ENCODE data around the gene ACSM3.
"Not testable (repeated sequence)": the region's sequence is repeated elsewhere in the genome, so short reads cannot be mapped to it uniquely, and the experiment has no call there.

Gene ACSM3

GRCh38 chr16:20763461-20764232 lies at the start of gene ACSM3:
Gene ACSM3, plus strand, starts transcription at chr16:20764014. Its CDS starts 6,021 bp downstream, at chr16:20770035.
- no peak for DNase-seq

DNA sequence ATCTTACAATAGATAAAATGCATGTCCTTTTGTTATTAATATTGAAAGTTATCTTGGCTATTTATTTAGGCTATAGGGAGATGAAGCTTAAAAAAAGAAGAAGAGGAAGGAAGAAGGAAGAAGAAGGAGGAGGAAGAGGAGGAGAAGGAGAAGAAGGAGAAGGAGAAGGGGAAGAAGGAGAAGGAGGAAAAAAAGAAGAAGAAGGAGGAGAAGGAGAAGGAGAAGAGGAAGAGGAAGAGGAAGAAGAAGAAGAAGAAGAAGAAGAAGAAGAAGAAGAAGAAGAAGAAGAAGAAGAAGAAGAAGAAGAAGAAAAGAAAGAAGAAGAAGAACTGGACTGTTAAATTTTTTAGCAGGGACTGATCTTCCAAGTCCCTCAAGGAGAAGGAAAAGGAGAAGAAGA lies 46.1 kb upstream of the ACSM3 start:
- not testable (repeated sequence) for DNase-seq

DNA sequence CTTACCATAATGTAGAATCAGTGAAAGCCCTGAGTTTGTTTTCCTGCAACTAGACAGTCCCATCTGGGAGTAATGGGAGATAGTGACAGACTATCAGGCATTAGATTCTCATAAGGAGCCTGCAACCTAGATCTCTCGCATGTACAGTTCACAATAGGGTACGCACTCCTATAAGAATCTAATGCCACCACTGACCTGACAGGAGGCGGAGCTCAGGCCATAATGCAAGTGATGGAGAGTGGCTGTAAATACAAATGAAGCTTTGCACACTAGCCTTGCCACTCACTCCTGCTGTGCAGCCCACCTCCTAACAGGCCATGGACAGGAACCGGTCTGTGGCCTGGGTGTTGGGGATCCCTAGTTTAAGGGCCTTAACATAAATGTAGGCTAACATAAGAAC lies 43.6 kb upstream of the ACSM3 start:
- no peak for DNase-seq

- DNase-seq: no peak
Observed at GRCh38 chr16:20726661-20727060, 37.2 kb upstream of the ACSM3 start.

DNA sequence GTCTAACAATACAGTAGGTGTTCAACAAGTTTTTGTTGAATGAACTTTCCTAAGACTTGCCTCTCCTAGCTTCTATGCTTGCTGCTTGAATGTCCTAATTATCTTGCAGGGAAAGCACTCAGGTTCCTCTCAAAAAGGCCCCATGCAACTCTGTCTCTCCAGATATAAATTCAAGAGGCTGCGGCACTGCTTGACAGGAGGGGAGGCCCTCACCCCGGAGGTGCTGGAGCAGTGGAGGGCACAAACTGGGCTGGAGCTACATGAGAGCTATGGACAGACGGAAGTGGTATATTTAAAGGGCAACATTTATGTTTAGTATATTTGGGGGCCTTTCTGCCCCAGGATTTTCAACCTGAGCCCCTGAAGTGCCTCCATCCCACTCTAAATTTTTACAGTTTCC lies 36.6 kb upstream of the ACSM3 start:
- no peak for DNase-seq

DNA sequence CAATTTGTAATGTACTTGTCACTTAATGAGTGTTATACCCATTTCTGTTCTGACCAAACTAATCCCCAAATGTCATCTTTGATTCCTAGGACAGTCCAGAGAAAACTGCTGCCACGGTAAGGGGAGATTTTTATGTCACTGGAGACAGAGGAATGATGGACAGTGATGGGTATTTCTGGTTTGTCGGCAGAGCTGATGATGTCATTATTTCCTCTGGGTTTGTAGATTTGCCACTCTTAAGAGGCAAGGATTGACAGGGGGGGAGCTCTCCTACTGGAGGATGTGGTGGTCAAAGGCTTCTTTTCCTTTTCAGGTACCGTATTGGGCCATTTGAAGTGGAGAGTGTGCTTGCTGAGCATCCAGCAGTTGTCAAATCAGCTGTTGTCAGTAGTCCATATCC lies 34.7 kb upstream of the ACSM3 start:
- no peak for DNase-seq

DNA sequence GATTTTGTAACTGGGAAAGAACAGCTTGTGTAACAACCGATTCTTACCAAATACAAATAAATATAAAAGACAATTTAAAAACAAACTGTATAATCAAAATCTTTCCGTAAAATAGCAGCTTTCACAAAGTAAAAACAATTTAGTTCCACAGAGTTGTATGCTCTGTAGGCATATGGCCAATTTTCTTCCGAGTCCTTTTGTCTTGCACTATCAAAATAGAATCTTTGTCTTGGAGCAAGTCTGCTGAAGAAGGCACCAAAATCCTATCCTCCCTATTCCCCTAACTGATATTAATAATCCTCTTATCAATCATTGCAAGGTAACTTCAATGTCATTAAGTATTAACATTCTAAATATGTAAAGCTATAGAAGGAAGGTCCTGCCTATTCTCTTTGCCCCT lies 29.8 kb upstream of the ACSM3 start:
- DNase-seq: no peak

DNA sequence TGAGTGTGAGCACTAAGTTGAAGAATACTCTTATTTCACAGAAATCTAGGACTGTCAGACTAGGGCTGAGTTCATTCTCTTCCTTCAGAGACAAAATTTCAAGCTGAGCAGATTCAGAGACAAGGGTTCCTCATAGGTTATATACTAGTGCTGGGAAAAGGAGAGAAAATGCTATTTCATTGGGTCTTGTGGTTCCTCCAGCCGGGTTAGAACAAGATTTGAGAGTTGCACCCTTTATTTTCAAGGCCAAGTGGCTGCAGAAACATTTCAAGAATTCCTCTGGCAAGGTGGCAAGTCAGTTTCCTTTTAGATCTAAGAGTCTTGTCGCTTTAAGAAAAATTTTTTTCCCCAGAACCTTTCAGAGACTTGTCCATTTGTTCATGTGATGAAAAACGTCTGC lies 29.0 kb upstream of the ACSM3 start:
- DNase-seq: no peak

DNA sequence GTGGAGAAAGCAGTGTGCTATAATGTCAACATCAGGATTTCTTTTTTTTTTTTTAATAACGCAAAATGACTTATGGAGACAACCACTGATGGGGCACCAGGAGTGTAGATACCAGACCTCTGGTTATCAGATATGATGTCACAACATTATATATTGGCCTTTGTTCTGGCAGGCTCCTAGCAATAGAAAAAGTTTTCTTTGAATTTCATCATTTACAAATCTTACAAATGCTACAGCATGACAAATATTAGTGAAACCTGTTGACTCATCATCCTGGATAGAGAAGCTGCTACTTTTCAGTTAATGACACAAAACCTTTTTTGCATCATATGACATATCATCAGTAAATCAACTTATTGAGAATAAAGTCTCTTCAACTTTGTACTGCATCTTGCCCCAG lies 28.3 kb upstream of the ACSM3 start:
- DNase-seq: no peak

DNA sequence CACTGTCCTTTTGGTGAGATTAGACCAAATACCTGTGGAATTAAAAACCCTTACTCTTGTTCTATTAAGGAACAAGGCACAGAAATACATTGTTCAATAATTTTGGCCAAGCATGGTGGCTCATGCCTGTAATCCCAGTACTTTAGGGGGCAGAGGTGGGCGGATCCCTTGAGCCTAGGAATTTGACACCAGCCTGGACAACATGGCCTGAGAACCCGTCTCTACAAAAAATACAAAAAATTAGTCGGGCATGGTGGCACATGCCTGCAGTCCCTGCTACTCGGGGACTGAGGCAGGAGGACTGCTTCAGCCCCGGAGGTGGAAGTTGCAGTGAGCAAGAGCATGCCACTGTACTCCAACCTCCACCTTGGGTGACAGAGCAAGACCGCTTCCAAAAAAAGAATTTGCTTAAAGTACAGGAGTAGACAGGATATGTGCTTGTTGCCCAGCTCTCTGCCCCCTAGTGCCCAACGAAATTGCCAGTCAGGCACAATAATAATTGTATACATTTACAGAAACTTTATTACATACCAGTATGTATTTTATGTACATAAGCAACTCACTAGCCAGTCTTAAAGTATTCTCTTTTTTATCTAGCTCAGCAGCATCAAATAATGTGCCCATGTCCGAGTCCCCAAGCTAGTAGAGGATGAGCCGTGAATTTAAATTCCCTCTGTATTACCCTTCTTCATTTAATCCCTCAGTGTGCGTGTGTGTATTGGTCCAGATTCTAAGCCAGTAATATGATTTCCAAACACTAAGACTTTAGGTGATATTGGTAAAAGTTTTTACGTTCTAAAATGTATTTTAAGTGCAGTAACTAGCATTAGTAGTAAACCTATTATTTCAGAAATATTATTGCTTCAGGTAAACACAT lies 23.6 kb upstream of the ACSM3 start:
- no peak for DNase-seq

- peak; percentile 77 for DNase-seq
Observed at GRCh38 chr16:20740901-20741521, 22.8 kb upstream of the ACSM3 start.

- peak; percentile 93 for DNase-seq
Observed at GRCh38 chr16:20741554-20742285, 22.1 kb upstream of the ACSM3 start, which contains the start of gene THUMPD1. Gene THUMPD1, minus strand, starts transcription at chr16:20741818. Its CDS starts 79 bp downstream, at chr16:20741739.

GRCh38 chr16:20743591-20743990 lies 20.2 kb upstream of the ACSM3 start:
- no peak for DNase-seq

- no peak for DNase-seq
Observed at GRCh38 chr16:20744922-20745440, 18.8 kb upstream of the ACSM3 start.

DNA sequence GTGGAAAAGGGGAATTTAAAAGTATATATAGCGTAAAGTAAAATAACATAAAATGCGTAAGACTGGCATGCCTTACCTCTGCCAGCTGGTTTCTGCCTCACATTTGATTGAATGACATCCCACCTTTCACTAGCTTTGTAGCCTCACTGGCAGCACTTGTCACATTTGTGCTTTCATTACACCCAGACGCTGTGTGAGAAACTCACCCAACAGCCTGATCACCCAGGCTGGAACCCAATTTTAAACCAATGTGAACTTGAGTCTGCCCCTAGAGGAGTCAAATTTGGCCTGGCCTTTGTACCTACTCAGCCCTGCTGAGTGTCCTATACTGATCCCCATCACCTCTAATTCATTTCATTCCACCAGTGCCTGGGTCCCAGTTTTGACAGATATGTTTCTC lies 17.4 kb upstream of the ACSM3 start:
- DNase-seq: no peak

- DNase-seq: no peak
Observed at GRCh38 chr16:20747030-20747816, 16.6 kb upstream of the ACSM3 start.

DNA sequence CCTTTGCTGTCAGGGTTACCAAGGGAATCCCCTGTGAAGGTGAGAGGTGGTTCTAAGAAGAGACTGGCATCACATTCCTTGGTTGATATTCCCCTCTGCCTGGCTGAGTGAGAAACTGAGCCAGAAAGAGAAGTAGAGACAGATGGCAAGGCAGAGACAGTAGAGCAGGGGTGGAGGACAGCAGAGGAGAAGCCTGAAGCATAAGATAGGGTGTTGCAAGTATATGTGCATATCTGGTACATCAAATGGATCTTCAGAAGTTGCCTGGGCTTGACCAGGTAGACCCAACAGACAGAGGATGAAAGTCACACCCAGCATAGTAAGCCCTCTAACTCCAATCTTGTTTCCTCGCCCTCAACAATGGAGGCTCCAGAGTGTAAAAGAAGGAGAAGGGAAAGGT lies 14.3 kb upstream of the ACSM3 start:
- DNase-seq: no peak

GRCh38 chr16:20750558-20750957 lies 13.3 kb upstream of the ACSM3 start:
- DNase-seq: no peak

DNA sequence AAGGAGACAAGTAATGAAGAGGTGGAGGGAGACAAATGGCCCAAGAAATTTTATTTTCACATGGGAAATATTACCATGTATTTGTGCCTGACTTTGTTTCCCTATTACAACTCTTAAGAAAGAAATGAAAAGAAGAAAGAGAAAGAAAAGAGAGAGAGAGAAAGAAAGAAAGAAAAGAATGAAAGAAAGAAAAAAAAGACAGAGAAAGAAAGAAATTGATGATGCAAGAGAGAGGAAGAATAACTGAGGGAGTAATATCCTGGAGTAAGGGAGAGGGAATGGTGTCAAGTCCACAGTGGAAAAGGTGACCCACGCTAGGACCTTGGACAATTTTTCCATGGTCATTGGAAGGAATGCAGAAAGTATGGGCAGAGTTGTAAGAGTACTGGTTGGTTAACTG lies 10.1 kb upstream of the ACSM3 start:
- no peak for DNase-seq

DNA sequence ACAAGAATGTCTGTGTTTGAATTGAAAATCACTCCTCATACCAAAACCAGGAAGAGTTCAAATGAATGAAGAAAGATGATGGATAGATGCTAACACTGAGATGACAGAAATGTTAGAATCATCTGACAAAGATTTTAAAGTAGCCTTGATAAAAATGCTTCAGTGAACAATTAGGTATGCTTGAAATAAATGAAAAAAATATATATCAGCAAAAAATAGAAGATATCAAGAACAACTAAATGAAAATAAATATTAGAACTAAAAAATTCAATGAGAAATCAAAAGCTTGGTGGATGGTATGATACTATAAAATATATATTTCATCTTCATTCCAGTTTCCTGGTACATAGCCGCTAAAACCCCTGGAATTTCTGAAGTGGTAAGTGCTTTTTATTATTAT lies 8.6 kb upstream of the ACSM3 start:
- no peak for DNase-seq

DNA sequence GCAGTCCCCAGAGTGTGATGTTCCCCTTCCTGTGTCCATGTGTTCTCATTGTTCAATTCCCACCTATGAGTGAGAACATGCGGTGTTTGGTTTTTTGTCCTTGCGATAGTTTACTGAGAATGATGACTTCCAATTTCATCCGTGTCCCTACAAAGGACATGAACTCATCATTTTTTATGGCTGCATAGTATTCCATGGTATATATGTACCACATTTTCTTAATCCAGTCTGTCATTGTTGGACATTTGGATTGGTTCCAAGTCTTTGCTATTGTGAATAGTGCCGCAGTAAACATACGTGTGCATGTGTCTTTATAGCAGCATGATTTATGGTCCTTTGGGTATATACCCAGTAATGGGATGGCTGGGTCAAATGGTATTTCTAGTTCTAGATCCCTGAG lies 8.0 kb upstream of the ACSM3 start:
- not testable (repeated sequence) for DNase-seq

- DNase-seq: no peak
Observed at GRCh38 chr16:20760346-20760745, 3.5 kb upstream of the ACSM3 start.
